Mesendoderm (in vitro differentiated cells): ENCODE results near the gene ZNF140.

Source experiments
- DNase-seq: peaks from one replicate; pipeline ENCODE4 v3.0.0; 2013
- H2AK5ac ChIP-seq: 2 replicates; pipeline ENCODE4 v1.6.1; 2013; ENCODE audit warnings: low read length, inconsistent platforms
- H2BK120ac ChIP-seq: 2 replicates; pipeline ENCODE4 v1.6.1; 2013; ENCODE audit warnings: low read depth, mild to moderate bottlenecking, low read length, moderate library complexity, mixed read lengths
- H2BK15ac ChIP-seq: replicated peaks from 2 replicates; pipeline ENCODE4 v1.6.1; 2013; ENCODE audit warnings: low read depth, mild to moderate bottlenecking, moderate library complexity
- H2BK5ac ChIP-seq: 2 replicates; pipeline ENCODE4 v1.6.1; 2013; ENCODE audit warnings: low read length, inconsistent platforms
- H3K18ac ChIP-seq: 2 replicates; pipeline ENCODE4 v1.6.1; 2013; ENCODE audit warnings: mild to moderate bottlenecking, low read length, mixed read lengths
- H3K23ac ChIP-seq: one replicate; pipeline ENCODE4 v1.6.1; 2013; ENCODE audit warnings: low read length
- H3K27ac ChIP-seq: 2 replicates; pipeline ENCODE4 v1.5.1; 2013; ENCODE audit warnings: low read depth, mild to moderate bottlenecking, inconsistent platforms, low read length, moderate library complexity
- H3K27me3 ChIP-seq: 2 replicates; pipeline ENCODE4 v1.6.1; 2013; ENCODE audit warnings: low read length, control low read depth, mild to moderate bottlenecking, inconsistent platforms; ENCODE audit not compliant: insufficient read depth, poor library complexity
- H3K36me3 ChIP-seq: 2 replicates; pipeline ENCODE4 v1.6.1; 2013; ENCODE audit warnings: low read length, inconsistent platforms; ENCODE audit not compliant: control insufficient read depth, insufficient read depth
- H3K4ac ChIP-seq: one replicate; pipeline ENCODE4 v1.6.1; 2013; ENCODE audit warnings: low read depth, mild to moderate bottlenecking, low read length, moderate library complexity
- H3K4me1 ChIP-seq: 2 replicates; pipeline ENCODE4 v1.6.1; 2013; ENCODE audit warnings: low read depth, low read length, inconsistent platforms; ENCODE audit not compliant: control insufficient read depth
- H3K4me2 ChIP-seq: 2 replicates; pipeline ENCODE4 v1.6.1; 2013; ENCODE audit warnings: low read length
- H3K4me3 ChIP-seq: 2 replicates; pipeline ENCODE4 v1.5.1; 2013; ENCODE audit warnings: mild to moderate bottlenecking, low read length
- H3K56ac ChIP-seq: one replicate; pipeline ENCODE4 v1.6.1; 2013; ENCODE audit warnings: low read length
- H3K79me1 ChIP-seq: 2 replicates; pipeline ENCODE4 v1.6.1; 2013; ENCODE audit warnings: low read length, inconsistent platforms
- H3K79me2 ChIP-seq: 2 replicates; pipeline ENCODE4 v1.6.1; 2013; ENCODE audit warnings: mild to moderate bottlenecking, low read length; ENCODE audit not compliant: control insufficient read depth, insufficient read depth
- H3K9ac ChIP-seq: 2 replicates; pipeline ENCODE4 v1.6.1; 2013; ENCODE audit warnings: low read length, inconsistent platforms
- H4K5ac ChIP-seq: one replicate; pipeline ENCODE4 v1.6.1; 2013; ENCODE audit warnings: low read length
- H4K8ac ChIP-seq: one replicate; pipeline ENCODE4 v1.6.1; 2013; ENCODE audit warnings: low read depth, mild to moderate bottlenecking, control low read depth, low read length, moderate library complexity
- WGBS: extraction: QIAGEN DNeasy Blood & Tissue Kit; methylation state at CpG from one replicate; pipeline ENCODE4 v1.1.7; 2013; ENCODE audit warnings: low lambda C conversion rate, missing lambda C conversion rate; ENCODE audit not compliant: insufficient coverage; ENCODE audit errors: extremely low coverage; 5-methylcytosine and 5-hydroxymethylcytosine counted together

Gene ZNF140

DNA sequence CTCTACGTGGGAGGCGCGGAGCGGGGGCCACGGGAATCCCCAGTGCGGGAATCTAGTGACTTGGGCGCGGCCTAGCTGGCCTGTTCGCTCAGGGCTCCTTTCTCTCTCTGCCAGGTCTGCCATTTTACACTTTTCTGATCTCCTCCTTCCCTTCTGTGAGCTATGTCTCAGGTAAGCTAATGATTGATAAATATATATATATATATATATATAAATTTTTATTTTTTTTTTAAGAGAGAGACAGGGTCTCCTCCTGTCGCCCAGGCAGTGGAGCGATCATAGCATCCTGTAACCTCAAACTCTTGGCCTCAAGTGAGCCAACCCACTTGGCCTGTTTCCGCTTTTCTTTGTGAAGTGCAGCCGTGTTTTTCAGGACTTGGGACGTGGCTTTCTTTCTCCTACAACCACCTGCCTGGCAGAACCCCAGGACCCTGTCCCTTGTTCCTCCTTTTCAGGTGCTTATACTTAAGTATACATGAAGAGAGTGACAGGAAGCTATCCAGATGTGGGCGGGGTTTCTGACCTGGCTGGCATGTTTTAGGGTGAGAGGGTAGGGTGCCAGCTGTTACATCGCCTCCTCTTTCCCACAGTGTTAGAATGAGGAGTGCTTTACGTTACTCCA lies 547 bp downstream of the ZNF140 start:
- Histone ChIP-seq H3K18ac (no peak overlapping the region), H2BK5ac (no peak overlapping the region), H3K23ac (no peak overlapping the region), H3K79me1 (peaks cover 6% of the 10 kb centered on the region), H3K36me3 (peaks cover 3% of the 10 kb centered on the region), H3K27ac (peak overlapping the region; percentile 68), H3K4ac (no peak overlapping the region), H3K79me2 (peaks cover 8% of the 10 kb centered on the region), H3K4me2 (peak overlapping the region; percentile 77), H2BK15ac (no peak overlapping the region), H3K56ac (peak overlapping the region; percentile 98), H2AK5ac (no peak overlapping the region), H3K4me1 (no peaks in the 10 kb centered on the region), H3K4me3 (peak overlapping the region; percentile 91), H2BK120ac (no peak overlapping the region), H4K5ac (no peak overlapping the region), H4K8ac (no peak overlapping the region), H3K9ac (peak overlapping the region; percentile 95), H3K27me3 (no peaks in the 10 kb centered on the region)
- no CpG with 5 or more reads among the region's 17 CpGs for WGBS
- peak; percentile 10 for DNase-seq

GRCh38 chr12:133083345-133083744 lies 2.6 kb downstream of the ZNF140 start:
- no peak overlapping the region for H3K4ac ChIP-seq
- no peak overlapping the region for H3K56ac ChIP-seq
- H4K5ac ChIP-seq: no peak overlapping the region
- no peak overlapping the region for H2BK120ac ChIP-seq
- DNase-seq: no peak
- no peak overlapping the region for H2BK15ac ChIP-seq
- H3K79me1 ChIP-seq: peaks cover 6% of the 10 kb centered on the region
- H3K27ac ChIP-seq: no peak overlapping the region
- H3K79me2 ChIP-seq: peaks cover 8% of the 10 kb centered on the region
- no peaks in the 10 kb centered on the region for H3K4me1 ChIP-seq
- H3K27me3 ChIP-seq: no peaks in the 10 kb centered on the region
- peaks cover 3% of the 10 kb centered on the region for H3K36me3 ChIP-seq
- no peak overlapping the region for H3K18ac ChIP-seq
- no peak overlapping the region for H2BK5ac ChIP-seq
- no peak overlapping the region for H4K8ac ChIP-seq
- H2AK5ac ChIP-seq: no peak overlapping the region
- no peak overlapping the region for H3K23ac ChIP-seq
- no CpG with 5 or more reads among the region's 6 CpGs for WGBS
- H3K4me3 ChIP-seq: no peak overlapping the region
- no peak overlapping the region for H3K9ac ChIP-seq
- H3K4me2 ChIP-seq: no peak overlapping the region

DNA sequence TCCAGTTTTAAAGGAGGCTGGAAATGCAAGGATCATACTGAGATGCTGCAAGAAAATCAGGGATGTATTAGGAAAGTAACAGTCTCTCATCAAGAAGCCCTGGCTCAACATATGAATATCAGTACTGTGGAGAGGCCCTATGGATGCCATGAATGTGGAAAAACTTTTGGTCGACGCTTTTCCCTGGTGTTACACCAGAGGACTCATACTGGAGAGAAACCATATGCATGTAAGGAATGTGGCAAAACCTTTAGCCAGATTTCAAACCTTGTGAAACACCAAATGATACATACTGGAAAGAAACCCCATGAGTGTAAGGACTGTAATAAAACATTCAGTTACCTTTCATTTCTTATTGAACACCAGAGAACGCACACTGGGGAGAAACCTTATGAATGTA lies 24.9 kb downstream of the ZNF140 start:
- Histone ChIP-seq H2BK5ac (no peak overlapping the region), H3K4me2 (no peak overlapping the region), H3K56ac (no peak overlapping the region), H3K4me3 (peak overlapping the region; percentile 27), H3K4me1 (no peaks in the 10 kb centered on the region), H3K79me1 (no peaks in the 10 kb centered on the region), H4K8ac (no peak overlapping the region), H2AK5ac (no peak overlapping the region), H3K18ac (no peak overlapping the region), H3K23ac (no peak overlapping the region), H4K5ac (no peak overlapping the region), H3K79me2 (no peaks in the 10 kb centered on the region), H3K9ac (no peak overlapping the region), H3K27me3 (no peaks in the 10 kb centered on the region), H3K4ac (no peak overlapping the region), H3K27ac (no peak overlapping the region), H2BK120ac (no peak overlapping the region), H3K36me3 (peaks cover 10% of the 10 kb centered on the region), H2BK15ac (no peak overlapping the region)
- no CpG with 5 or more reads among the region's 3 CpGs for WGBS
- peak; percentile 26 for DNase-seq

DNA sequence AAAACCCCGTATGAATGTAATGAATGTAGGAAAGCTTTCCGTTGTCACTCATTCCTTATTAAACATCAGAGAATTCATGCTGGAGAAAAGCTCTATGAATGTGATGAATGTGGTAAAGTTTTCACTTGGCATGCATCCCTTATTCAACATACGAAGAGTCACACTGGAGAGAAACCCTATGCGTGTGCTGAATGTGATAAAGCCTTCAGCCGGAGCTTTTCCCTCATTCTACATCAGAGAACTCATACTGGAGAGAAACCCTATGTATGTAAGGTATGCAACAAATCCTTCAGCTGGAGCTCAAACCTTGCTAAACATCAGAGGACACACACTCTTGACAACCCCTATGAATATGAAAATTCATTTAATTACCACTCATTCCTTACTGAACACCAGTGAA lies 25.5 kb downstream of the ZNF140 start:
- Histone ChIP-seq H2AK5ac (no peak overlapping the region), H3K4me3 (peak overlapping the region; percentile 27), H3K18ac (no peak overlapping the region), H3K4me2 (no peak overlapping the region), H2BK120ac (no peak overlapping the region), H3K23ac (no peak overlapping the region), H3K9ac (no peak overlapping the region), H3K4ac (no peak overlapping the region), H3K79me2 (no peaks in the 10 kb centered on the region), H3K4me1 (no peaks in the 10 kb centered on the region), H3K79me1 (no peaks in the 10 kb centered on the region), H4K8ac (no peak overlapping the region), H2BK15ac (no peak overlapping the region), H4K5ac (no peak overlapping the region), H3K27me3 (no peaks in the 10 kb centered on the region), H3K27ac (no peak overlapping the region), H2BK5ac (no peak overlapping the region), H3K56ac (no peak overlapping the region), H3K36me3 (peaks cover 9% of the 10 kb centered on the region)
- no CpG with 5 or more reads among the region's 5 CpGs for WGBS
- peak; percentile 52 for DNase-seq

GRCh38 chr12:133107121-133107520 lies 26.4 kb downstream of the ZNF140 start:
- Histone ChIP-seq H4K5ac (no peak overlapping the region), H3K9ac (no peak overlapping the region), H3K18ac (no peak overlapping the region), H3K56ac (no peak overlapping the region), H3K27me3 (no peaks in the 10 kb centered on the region), H3K36me3 (peaks cover 9% of the 10 kb centered on the region), H3K27ac (no peak overlapping the region), H3K4ac (no peak overlapping the region), H3K4me2 (no peak overlapping the region), H2BK120ac (no peak overlapping the region), H3K4me3 (no peak overlapping the region), H3K79me2 (no peaks in the 10 kb centered on the region), H3K4me1 (no peaks in the 10 kb centered on the region), H2BK15ac (no peak overlapping the region), H4K8ac (no peak overlapping the region), H2AK5ac (no peak overlapping the region), H3K79me1 (no peaks in the 10 kb centered on the region), H3K23ac (no peak overlapping the region), H2BK5ac (no peak overlapping the region)
- WGBS: no CpG with 5 or more reads among the region's 1 CpG
- DNase-seq: no peak

DNA sequence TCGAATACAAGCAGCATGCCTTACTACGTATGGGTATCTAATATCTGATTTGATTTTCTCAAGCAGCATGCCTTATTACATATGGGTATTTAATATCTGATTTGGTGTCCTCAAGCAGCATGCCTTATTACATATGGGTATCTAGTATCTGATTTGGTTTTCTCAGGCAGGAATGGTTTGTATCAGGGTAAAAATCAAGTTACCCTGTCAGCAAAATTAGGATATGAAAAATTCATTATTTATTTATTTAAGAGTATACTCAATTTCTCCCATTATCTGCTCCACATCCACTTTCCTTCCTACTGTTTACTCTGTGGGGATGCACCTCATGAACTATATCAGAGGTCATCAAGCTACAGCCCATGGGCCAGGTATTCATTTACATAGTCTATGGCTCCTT lies 27.4 kb downstream of the ZNF140 start:
- H2BK5ac ChIP-seq: no peak overlapping the region
- whole genome bisulfite sequencing: no CpG with 5 or more reads among the region's 2 CpGs
- H3K27ac ChIP-seq: no peak overlapping the region
- no peak overlapping the region for H3K56ac ChIP-seq
- no peak overlapping the region for H2BK120ac ChIP-seq
- peaks cover 9% of the 10 kb centered on the region for H3K36me3 ChIP-seq
- no peak overlapping the region for H3K4me3 ChIP-seq
- no peak overlapping the region for H3K9ac ChIP-seq
- no peak overlapping the region for H3K4ac ChIP-seq
- no peak for DNase-seq
- no peaks in the 10 kb centered on the region for H3K79me2 ChIP-seq
- no peak overlapping the region for H4K5ac ChIP-seq
- no peak overlapping the region for H3K23ac ChIP-seq
- no peak overlapping the region for H2BK15ac ChIP-seq
- no peak overlapping the region for H3K4me2 ChIP-seq
- no peaks in the 10 kb centered on the region for H3K4me1 ChIP-seq
- H4K8ac ChIP-seq: no peak overlapping the region
- no peaks in the 10 kb centered on the region for H3K79me1 ChIP-seq
- no peak overlapping the region for H2AK5ac ChIP-seq
- no peaks in the 10 kb centered on the region for H3K27me3 ChIP-seq
- no peak overlapping the region for H3K18ac ChIP-seq
